K562 (cell line): ENCODE measurements around the gene TUBA8. TPM values are rescaled to one million over a fixed set of nuclear protein-coding genes. Genes with fewer than 3 reads are reported as not detected.

Experiments used
- ATF7 ChIP-seq: fragments of 450-650 bp; IDR thresholded peaks from 2 replicates; pipeline ENCODE4 v1.7.1; 2014; ENCODE audit warnings: mild to moderate bottlenecking, moderate library complexity
- CREM ChIP-seq: IDR thresholded peaks from 2 replicates; pipeline ENCODE4 v1.6.1; 2014; ENCODE audit warnings: antibody characterized with exemption, low read depth
- CXXC5 ChIP-seq: fragments of 250-450 bp; sonication (Bioruptor Pico); IDR thresholded peaks from 2 replicates; pipeline ENCODE4 v1.8.0; 2022; ENCODE audit warnings: inconsistent platforms, mild to moderate bottlenecking, moderate library complexity
- DMBX1 ChIP-seq: fragments of 250-450 bp; sonication (Bioruptor Pico); IDR thresholded peaks from 2 replicates; pipeline ENCODE4 v1.8.0; 2022; ENCODE audit warnings: inconsistent platforms, mild to moderate bottlenecking, moderate library complexity, borderline replicate concordance
- HMGN3 ChIP-seq: IDR thresholded peaks from 2 replicates; pipeline ENCODE4 v1.6.1; 2011; ENCODE audit warnings: borderline replicate concordance, low read depth, mild to moderate bottlenecking, mixed read lengths, low read length; ENCODE audit not compliant: insufficient read length; ENCODE audit errors: extremely low read depth
- HNRNPH1 ChIP-seq: fragments of 200-400 bp; formaldehyde crosslinking; optimal IDR thresholded peaks from 2 replicates; pipeline ENCODE3; 2017; ENCODE audit warnings: low read depth, mild to moderate bottlenecking, low read length, moderate library complexity
- HNRNPL ChIP-seq: fragments of 200-400 bp; formaldehyde crosslinking; IDR thresholded peaks from 2 replicates; pipeline ENCODE4 v1.6.1; 2017; ENCODE audit warnings: low read depth, mild to moderate bottlenecking, low read length
- KLF6 ChIP-seq: fragments of 250-450 bp; sonication (Bioruptor Pico); IDR thresholded peaks from 2 replicates; pipeline ENCODE4 v1.4.0; 2020; ENCODE audit warnings: mild to moderate bottlenecking, moderate library complexity, borderline replicate concordance
- MTA2 ChIP-seq: fragments of 450-650 bp; IDR thresholded peaks from 2 replicates; pipeline ENCODE4 v1.6.1; 2016; ENCODE audit warnings: low read depth
- MYNN ChIP-seq, 2 experiments: sonication (generic); formaldehyde crosslinking in 1 of 2; IDR thresholded peaks; 2 replicates each; pipeline versions ENCODE4 v1.5.0 to v1.6.1; 2016 to 2020; ENCODE audit warnings: antibody characterized with exemption in 1 of 2, missing genetic modification reagents in 1 of 2
- PHB2 ChIP-seq: fragments of 450-650 bp; IDR thresholded peaks from 2 replicates; pipeline ENCODE4 v1.6.1; 2017; ENCODE audit warnings: low read depth
- POLR2AphosphoS5 ChIP-seq: IDR thresholded peaks from 2 replicates; pipeline ENCODE4 v1.6.1; 2011; ENCODE audit warnings: mild to moderate bottlenecking, low read depth, low read length, moderate library complexity; ENCODE audit not compliant: control insufficient read depth, insufficient read depth
- RBM34 ChIP-seq: fragments of 200-400 bp; formaldehyde crosslinking; IDR thresholded peaks from 2 replicates; pipeline ENCODE4 v1.6.1; 2018; ENCODE audit warnings: low read length, borderline replicate concordance; ENCODE audit not compliant: insufficient read depth
- SPI1 ChIP-seq: IDR thresholded peaks from 2 replicates; pipeline ENCODE4 v1.6.1; 2011; ENCODE audit warnings: low read depth, low read length, control low read depth, borderline replicate concordance
- ZBTB1 ChIP-seq: sonication (generic); formaldehyde crosslinking; IDR thresholded peaks from 2 replicates; pipeline ENCODE4 v1.8.1; 2023; ENCODE audit warnings: missing genetic modification reagents, low read depth, mild to moderate bottlenecking, borderline replicate concordance
- ZC3H11A ChIP-seq: IDR thresholded peaks from 2 replicates; pipeline ENCODE4 v1.6.1; 2012; ENCODE audit warnings: low read depth, low read length, improper control_type of control experiment
- ZKSCAN1 ChIP-seq: fragments of 150-350 bp; IDR thresholded peaks from 2 replicates; pipeline ENCODE4 v1.6.1; 2016; ENCODE audit warnings: low read depth, low read length
- ZNF197 ChIP-seq: fragments of 200-800 bp; sonication (Bioruptor generic); IDR thresholded peaks from 2 replicates; pipeline ENCODE4 v1.6.1; 2016; ENCODE audit warnings: low read depth, missing genetic modification characterization, missing compliant biosample characterization
- ZNF384 ChIP-seq: IDR thresholded peaks from 2 replicates; pipeline ENCODE4 v1.6.1; 2012; ENCODE audit warnings: low read depth, low read length, improper control_type of control experiment
- polyA plus RNA-seq, 8 experiments: library from polyadenylated mRNA; depleted of rRNA in 4 of 8; stranded (reverse) in 5 of 8; unstranded in 3 of 8; fragments of >200 nt; fragmentation: Nextera tagmentation in 2 of 8; fragmentation: Illumina TruSeq in 1 of 8; extraction: Ambion mirVana in 2 of 8; extraction: Trizol in 1 of 8; gene quantifications; 2 replicates each; pipeline versions ENCODE4 v1.2.1 to v1.2.3, GENCODE V29; 2011 to 2014; ENCODE audit warnings: inconsistent platforms in 1 of 8, missing spikeins in 1 of 8
- total RNA-seq, 7 experiments: library from RNA; depleted of rRNA in 6 of 7; stranded (reverse); fragments of >200 nt in 6 of 7; fragmentation: Illumina TruSeq in 2 of 7; extraction: Trizol in 2 of 7; gene quantifications; 2 replicates each; pipeline versions ENCODE4 v1.2.1 to v1.2.3, GENCODE V29; 2011 to 2021; ENCODE audit warnings: low replicate concordance in 1 of 7
- TF ChIP-seq, protein P1 (sequence below): fragments of 200-800 bp; sonication (Bioruptor generic); IDR thresholded peaks from 2 replicates; pipeline ENCODE4 v1.6.1; 2017; ENCODE audit warnings: missing genetic modification characterization, missing compliant biosample characterization
- TF ChIP-seq, protein P2 (sequence below): fragments of 250-450 bp; sonication (Bioruptor Pico); IDR thresholded peaks from 2 replicates; pipeline ENCODE4 v1.4.0; 2020

Gene TUBA8
- total and polyA plus RNA-seq, 9 of the 15 experiments (the other 6 are each of a cell fraction or from before 2014, with no cell fraction given) = 0.07 to 1.1 (median 0.65) TPM

DNA sequence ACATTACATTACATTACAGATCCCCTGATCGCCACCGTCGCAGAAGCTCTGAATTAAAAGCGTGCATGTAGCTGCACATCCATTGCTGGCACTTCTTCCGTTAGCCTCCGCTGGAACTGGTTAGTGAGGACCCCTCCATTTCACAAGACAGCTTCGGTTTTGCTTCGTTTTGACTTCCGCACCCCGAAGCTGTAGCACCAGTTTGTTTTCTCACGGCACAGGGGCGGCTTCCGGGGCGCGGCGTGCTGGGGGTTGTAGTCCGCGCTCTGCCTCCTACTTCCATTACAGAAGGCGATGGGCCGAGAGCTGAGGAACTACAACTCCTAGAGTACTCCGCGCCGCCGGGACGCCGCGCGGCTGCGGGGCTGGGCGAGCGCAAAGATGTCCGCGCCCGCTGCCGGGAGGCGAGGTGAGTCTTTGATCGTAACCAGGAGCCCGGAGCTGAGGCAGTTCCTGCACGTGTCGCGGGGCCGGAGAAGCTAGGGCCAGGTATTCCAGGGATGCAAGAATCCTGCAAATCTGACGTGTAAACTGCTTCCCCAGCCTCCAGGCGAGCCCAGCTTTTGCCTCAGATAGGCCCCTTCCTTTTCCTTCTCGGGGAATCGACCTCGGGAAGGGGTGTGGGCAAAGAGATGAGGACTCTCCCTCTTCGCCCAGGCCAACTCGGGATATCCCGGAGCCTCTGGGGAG lies 32.8 kb upstream of the TUBA8 start, which contains the start of gene PEX26 (continued):
- TF ChIP-seq ZKSCAN1 (no peak), MYNN (IDR thresholded peaks at IDR 0.05) (no peak), MYNN (CRISPR knock-in tag; IDR thresholded peaks at IDR 0.05) (no peak), ZC3H11A (0 out of 2 replicates have a peak, but pooled peaks have one; percentile 62), DMBX1 (CRISPR knock-in tag) (peak; percentile 52; the same call in 1 of the 2 replicates), ZNF384 (0 out of 2 replicates have a peak, but pooled peaks have one; percentile 27), SPI1 (peak; percentile 79), HNRNPH1 (no peak), MTA2 (no peak), POLR2AphosphoS5 (peak; percentile 49), ZNF197 (peak; percentile 92), HMGN3 (peak; percentile 84), ATF7 (peak; percentile 78), CXXC5 (CRISPR knock-in tag) (peak; percentile 97), RBM34 (no peak), HNRNPL (no peak), ZBTB1 (CRISPR knock-in tag) (0 out of 2 replicates have a peak, but pooled peaks have one; percentile 13), PHB2 (no peak), KLF6 (CRISPR knock-in tag) (peak; percentile 48; the same call in 1 of the 2 replicates), CREM (peak; percentile 80)
- TF ChIP-seq, protein P1, sequence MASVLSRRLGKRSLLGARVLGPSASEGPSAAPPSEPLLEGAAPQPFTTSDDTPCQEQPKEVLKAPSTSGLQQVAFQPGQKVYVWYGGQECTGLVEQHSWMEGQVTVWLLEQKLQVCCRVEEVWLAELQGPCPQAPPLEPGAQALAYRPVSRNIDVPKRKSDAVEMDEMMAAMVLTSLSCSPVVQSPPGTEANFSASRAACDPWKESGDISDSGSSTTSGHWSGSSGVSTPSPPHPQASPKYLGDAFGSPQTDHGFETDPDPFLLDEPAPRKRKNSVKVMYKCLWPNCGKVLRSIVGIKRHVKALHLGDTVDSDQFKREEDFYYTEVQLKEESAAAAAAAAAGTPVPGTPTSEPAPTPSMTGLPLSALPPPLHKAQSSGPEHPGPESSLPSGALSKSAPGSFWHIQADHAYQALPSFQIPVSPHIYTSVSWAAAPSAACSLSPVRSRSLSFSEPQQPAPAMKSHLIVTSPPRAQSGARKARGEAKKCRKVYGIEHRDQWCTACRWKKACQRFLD (CRISPR knock-in tag) = peak; percentile 95
- TF ChIP-seq, protein P2, sequence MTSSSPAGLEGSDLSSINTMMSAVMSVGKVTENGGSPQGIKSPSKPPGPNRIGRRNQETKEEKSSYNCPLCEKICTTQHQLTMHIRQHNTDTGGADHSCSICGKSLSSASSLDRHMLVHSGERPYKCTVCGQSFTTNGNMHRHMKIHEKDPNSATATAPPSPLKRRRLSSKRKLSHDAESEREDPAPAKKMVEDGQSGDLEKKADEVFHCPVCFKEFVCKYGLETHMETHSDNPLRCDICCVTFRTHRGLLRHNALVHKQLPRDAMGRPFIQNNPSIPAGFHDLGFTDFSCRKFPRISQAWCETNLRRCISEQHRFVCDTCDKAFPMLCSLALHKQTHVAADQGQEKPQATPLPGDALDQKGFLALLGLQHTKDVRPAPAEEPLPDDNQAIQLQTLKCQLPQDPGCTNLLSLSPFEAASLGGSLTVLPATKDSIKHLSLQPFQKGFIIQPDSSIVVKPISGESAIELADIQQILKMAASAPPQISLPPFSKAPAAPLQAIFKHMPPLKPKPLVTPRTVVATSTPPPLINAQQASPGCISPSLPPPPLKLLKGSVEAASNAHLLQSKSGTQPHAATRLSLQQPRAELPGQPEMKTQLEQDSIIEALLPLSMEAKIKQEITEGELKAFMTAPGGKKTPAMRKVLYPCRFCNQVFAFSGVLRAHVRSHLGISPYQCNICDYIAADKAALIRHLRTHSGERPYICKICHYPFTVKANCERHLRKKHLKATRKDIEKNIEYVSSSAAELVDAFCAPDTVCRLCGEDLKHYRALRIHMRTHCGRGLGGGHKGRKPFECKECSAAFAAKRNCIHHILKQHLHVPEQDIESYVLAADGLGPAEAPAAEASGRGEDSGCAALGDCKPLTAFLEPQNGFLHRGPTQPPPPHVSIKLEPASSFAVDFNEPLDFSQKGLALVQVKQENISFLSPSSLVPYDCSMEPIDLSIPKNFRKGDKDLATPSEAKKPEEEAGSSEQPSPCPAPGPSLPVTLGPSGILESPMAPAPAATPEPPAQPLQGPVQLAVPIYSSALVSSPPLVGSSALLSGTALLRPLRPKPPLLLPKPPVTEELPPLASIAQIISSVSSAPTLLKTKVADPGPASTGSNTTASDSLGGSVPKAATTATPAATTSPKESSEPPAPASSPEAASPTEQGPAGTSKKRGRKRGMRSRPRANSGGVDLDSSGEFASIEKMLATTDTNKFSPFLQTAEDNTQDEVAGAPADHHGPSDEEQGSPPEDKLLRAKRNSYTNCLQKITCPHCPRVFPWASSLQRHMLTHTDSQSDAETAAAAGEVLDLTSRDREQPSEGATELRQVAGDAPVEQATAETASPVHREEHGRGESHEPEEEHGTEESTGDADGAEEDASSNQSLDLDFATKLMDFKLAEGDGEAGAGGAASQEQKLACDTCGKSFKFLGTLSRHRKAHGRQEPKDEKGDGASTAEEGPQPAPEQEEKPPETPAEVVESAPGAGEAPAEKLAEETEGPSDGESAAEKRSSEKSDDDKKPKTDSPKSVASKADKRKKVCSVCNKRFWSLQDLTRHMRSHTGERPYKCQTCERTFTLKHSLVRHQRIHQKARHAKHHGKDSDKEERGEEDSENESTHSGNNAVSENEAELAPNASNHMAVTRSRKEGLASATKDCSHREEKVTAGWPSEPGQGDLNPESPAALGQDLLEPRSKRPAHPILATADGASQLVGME (CRISPR knock-in tag) = no peak
